NCI-H1436 (cell line): Measurements from ENCODE around the gene AHSA1.
"Not testable (repeated sequence)": the region's sequence is repeated elsewhere in the genome, so short reads cannot be mapped to it uniquely, and the experiment has no call there.

Experiments
- DNase-seq: peaks from one replicate; lab custom pipeline; 2025; lab: John Stamatoyannopoulos, UW

AHSA1 gene

DNA sequence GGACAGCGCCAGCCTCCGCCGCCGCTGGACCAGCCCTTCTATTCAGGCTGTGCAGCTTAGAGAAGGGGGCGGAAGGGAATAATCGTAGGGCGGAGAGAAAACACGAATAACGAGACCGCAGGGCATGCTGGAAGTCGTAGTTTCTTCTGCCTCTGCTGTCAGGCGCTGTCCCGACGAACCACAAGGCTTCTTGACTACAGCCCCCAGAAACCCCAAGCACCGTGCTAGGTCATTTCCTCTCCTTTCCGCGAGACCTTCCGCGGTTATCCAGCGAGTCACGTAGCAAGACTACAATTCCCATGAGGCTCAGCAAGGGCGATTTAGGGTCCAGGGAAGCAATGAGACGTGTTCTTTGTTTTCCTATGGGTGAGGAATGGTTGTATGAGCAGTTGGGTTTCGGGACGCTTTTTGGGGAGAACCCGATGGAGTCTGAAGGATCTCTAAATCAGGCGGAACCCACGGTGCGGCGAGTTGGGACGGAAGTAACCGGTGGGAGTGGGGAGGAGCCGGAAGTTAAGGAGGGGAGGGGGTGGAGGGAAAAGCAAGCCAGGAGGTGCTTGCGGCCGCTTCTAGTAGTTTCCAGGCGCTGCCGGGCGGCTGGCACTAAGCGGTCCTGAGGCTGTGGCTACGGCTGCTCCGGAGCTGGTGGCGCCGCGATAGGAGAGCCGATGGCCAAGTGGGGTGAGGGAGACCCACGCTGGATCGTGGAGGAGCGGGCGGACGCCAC lies at the start of gene AHSA1, which contains the start of gene VIPAS39:
AHSA1 (plus strand) TSS at position 572 of the 727 bp plus-strand sequence; CDS start at position 669, 97 bp downstream.
VIPAS39 (minus strand) TSS at position 80 of the 727 bp plus-strand sequence. CDS start 3,499 bp downstream, outside the sequence.
- DNase-seq: peak; percentile 97

DNA sequence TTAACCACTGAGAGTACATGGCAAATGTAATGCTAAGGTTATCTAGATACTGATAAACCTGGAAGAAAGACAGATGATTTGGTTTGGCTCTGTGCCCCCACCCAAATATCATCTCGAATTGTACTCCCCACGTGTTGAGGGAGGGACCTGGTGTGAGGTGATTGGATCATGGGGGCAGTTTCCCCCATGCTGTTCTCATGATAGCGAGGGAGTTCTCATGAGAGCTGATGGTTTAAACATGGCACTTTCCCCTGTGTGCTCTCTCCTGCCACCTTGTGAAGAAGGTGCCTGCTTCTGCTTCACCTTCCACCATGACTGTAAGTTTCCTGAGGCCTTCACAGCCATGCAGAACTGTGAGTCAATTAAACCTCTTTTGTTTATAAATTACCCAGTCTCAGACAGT lies 48.8 kb upstream of the AHSA1 start:
- DNase-seq: peak; percentile 3

DNA sequence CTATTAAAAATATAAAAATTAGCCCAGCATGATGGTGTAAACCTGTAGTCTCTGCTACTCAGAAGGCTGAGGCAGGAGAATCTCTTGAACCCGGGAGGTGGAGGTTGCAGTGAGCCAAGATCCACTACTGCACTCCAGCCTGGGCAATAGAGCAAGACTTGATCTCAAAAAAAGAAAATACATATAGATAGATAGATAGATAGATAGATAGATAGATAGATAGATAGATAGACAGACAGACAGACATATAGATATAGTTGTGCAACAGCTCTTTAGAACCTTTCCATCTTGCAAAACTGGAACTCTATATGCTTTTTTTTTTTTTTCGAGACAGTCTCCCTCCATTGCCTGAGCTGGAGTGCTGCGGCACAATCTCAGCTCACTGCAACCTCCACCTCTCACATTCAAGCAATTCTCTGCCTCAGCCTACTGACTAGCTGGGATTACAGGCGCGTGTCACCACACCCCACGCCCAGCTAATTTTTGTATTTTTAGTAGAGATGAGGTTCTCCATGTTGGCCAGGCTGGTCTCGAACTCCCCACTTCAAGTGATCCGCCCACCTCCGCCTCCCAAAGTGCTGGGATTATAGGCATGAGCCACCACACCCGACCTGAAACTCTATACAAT lies 42.4 kb upstream of the AHSA1 start:
- not testable (repeated sequence) for DNase-seq

DNA sequence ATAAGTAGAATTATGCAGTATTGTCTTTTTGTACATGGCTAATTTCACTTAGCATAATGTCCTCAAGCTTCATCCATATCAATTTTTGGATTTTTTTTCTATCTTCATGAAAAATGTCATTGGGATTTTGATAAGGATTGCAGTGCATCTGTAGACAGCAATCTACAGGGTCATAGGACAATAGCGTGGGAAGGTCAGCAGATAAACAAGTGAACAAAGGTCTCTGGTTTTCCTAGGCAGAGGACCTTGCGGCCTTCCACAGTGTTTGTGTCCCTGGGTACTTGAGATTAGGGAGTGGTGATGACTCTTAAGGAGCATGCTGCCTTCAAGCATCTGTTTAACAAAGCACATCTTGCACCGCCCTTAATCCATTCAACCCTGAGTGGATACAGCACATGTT lies 41.8 kb upstream of the AHSA1 start:
- not testable (repeated sequence) for DNase-seq

DNA sequence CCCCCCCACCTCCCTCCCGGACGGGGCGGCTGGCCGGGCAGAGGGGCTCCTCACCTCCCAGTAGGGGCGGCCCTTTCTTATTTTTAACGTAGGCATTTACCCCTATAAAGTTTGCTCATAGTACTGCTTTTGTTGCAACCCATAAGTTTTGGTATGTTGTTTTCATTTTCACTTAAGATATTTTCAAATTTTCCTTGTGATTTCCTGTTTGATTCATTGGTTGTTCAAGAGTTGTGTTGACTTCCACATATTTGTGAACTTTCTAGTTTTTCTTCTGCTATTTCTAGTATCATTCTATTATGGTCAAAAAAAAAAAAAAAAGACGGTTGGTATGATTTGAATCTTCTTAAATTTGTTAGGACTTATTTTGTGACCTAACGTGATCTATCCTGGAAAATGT lies 41.1 kb upstream of the AHSA1 start:
- DNase-seq: no peak

DNA sequence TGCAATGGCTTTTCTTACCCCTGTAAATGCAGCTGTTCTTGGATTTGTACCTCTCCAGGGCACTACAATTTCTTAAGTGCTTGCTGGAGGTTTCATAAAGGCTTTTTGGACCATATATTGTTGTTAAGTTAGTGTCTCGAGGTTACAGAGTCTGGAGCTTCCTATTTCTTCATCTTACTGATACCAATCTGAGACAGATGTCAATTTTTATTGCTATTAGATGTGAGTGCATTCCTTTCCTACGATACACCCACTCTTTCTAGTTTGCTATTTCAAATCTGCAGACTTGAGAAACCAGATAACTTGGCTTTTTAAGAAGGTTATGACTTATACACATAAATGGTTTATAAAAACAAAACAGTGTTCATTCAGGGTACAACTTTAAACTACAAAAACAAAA lies 36.7 kb upstream of the AHSA1 start:
- DNase-seq: no peak

DNA sequence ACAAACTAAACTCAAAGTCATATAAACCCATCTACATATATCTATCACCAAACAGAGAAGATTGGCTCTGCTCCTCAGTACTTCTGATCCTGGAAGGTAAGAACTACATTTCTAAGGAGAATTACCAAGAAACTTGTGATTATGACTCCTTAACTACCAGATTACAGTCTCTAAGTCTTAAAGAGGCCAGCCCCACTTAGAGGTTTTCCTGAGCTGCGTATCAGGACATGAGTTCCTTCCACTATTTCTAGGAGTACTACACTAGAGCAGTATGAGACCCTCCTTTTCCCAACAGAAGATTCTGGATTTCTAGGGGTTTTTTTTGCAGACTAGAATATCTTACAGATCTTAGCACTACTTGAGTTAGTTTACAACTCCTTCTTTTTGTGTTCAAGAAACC lies 34.5 kb upstream of the AHSA1 start, which contains the start of gene NOXRED1:
NOXRED1 (minus strand) TSS at position 101 of the 400 bp plus-strand sequence. CDS start 634 bp downstream, outside the sequence.
- DNase-seq: no peak

DNA sequence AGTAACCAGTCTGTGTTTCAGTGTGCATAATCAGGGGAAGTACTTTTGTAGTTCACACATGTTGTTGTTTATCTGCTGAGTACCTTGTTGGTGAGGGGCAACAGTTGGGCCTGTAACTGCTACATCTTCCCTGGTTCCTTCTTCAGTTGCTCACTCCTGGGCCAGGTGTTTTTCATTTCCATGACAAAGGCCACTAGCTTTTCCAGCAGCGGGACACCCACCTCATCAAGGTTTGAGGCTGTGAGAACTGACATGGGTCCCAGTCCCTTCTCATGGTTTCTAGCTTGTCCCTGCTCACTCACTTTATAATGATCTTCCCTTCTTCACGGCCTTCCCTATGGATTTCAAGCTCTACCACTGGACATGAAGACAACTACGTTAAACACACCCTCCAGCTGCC lies 33.0 kb upstream of the AHSA1 start:
- no peak for DNase-seq

DNA sequence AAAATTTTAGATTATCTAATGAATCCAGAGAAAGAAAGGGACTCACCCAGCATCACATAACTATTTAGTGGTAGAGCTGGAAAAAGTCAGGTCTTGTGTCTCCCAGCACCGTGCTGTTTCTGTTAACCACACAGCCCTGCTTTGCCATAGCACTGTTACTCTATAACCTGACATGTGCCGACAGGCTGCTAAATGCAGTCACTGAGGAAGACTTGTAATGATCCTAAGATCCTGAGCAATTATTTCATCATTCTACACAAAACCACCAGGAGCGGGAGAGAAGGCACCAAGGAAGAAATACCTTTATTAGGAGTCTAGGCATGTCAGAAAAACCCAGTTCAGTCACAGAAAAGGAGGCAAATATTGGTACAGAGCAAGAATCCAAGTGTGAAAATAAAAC lies 31.5 kb upstream of the AHSA1 start:
- DNase-seq: no peak

DNA sequence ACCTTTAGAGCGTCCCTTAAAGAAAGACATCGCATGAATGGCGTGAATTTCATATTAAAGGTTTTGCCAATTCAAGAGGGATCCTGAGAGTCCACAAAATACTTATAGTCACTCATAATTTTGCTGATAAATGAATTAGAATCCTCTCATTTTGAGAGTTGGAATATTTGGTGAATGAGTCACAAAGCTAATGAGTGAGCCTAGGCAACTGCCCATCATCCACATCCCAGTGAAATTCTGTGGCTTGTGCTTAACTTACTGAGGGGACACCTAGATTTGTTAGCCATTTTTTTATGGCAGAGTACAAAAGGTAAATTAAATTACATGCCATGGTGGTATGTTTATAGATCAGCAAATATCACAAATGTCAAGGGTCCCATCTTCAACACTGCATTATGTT lies 21.9 kb upstream of the AHSA1 start:
- no peak for DNase-seq

DNA sequence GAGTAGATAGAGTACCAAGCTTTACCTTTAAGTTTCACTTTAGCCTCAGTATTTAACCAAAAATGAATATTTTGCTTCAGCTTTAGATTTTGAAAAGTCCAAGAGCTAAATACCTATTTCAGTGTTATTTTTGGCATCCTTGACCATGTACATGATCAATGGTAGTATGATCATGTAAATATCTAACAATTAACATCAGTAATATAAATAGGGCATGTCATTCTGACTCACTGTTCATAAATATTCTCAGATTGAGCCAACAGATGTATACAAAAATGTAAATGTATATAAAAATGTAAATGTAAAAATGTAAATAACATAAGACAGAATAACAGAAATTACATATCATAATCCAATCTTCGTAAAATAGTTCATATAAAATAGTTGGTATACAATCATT lies 19.3 kb upstream of the AHSA1 start:
- DNase-seq: no peak

DNA sequence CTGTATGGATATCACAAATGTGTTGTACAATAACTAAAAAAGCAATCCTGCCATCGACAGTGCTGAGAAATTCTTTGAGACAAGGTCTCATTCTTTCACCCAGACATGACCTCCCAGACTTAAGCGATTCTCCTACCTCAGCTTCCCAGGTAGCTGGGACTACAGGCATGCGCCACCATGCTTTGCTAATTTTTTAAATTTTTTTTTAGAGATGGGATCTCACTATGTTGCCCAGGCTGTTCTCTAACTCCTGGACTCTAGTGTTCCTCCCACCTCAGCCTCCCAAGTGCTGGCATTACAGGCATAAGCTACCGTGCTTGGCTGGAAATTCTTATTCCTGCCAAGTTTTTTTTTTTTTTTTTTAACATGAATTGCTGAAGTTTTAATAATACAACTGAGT lies 18.0 kb upstream of the AHSA1 start:
- DNase-seq: no peak

DNA sequence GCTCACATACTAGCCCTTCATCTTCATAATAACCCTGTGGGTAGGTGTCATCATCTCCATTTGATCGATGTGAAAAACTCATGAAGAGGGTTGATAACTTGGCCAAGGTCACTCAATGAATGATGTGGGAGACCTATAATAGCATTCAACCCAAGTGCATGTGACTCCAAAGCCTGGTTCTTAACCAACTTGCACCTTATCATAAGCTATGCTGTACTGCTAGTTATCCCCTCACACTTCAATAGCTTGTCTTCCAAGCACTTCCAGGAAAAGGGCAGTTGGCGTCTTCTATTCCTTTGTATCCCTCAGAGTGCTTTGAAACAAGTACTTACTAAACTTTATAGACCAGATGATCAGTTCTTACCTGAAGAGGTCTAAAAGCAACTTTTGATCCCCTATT lies 15.7 kb upstream of the AHSA1 start:
- no peak for DNase-seq

DNA sequence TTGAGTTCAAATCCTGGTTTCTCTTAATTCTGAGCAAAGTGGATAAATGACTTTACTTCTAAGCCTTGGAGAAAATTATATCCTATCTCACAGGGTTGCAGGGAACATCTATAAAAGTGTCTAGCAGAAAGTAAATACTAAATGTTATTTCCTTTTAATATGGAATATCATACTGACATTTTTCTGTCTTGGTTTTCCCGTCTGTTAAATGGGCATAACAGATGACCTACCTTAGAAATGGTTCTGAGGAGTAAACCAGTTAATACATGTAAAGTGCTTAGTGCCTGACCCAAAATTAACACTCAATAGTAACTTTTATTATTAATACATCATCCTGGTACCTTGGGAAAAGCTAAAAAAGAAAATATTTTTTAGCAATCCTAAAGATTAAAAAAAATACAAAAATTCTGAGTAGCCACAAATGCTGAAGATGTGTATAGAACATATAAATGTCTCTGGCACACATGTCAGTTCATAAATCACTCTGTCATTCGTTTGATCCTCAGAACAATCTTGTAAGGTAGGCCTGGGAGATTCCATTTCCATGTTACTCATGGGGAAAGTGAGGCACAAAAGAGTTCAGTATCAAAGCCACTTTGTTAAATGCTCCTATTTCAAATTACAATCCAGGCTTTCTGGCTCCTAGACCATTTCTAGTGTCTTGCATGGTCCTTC lies 1.8 kb upstream of the AHSA1 start:
- DNase-seq: no peak

DNA sequence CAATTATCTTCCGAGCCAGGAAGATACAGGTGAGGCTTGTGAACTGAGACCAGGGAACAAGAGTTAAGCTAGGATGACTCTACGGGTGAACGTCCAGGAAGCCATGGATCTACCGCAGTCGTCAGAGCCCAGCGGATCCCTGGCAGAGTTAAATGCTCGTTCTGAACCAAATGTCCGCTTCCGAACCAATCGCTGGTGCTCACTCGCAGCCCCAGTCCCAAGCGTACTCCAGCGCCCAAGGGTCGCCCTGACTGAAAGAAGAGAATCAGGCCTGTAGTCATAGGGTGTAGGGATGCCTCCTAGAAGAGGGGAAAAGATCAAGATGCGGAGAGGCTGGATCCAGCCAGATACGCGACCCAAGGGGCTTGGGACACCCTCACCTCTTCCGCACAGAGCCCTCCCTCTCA lies 775 bp upstream of the AHSA1 start:
- DNase-seq: no peak

DNA sequence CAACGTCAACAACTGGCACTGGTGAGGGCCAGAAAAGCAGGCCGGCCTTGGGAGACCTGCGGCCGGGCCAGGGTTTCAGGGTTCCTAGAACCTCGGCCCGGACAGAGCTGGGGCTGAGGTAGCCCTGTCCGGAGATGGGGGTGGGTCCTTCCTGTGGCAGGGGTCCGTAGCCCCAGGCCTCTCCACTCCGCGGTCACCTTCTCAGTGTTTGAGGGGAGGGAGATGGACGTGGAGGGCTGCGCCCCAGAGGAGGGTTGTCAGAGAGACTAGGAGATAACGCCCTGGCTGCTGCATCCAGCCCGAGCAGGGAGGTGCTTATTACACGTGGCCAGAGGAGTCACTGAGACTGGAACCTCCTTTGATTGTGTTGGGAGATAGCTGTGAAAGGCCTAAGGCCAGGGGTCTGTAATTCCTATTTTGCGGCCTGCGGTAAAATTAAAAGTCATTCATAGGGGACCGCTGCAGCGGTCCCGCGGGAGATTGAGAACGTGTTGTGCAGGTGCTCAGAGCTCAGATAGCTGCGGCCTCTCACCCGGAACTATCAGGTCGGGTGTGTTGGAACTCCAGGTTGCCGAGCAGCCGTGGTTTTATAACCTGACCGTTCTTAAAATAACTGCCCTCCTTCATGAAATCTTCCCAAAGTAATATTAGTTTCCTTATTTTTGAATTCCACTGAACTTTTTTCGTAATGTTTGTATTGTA lies 507 bp downstream of the AHSA1 start:
- peak; percentile 20 for DNase-seq

DNA sequence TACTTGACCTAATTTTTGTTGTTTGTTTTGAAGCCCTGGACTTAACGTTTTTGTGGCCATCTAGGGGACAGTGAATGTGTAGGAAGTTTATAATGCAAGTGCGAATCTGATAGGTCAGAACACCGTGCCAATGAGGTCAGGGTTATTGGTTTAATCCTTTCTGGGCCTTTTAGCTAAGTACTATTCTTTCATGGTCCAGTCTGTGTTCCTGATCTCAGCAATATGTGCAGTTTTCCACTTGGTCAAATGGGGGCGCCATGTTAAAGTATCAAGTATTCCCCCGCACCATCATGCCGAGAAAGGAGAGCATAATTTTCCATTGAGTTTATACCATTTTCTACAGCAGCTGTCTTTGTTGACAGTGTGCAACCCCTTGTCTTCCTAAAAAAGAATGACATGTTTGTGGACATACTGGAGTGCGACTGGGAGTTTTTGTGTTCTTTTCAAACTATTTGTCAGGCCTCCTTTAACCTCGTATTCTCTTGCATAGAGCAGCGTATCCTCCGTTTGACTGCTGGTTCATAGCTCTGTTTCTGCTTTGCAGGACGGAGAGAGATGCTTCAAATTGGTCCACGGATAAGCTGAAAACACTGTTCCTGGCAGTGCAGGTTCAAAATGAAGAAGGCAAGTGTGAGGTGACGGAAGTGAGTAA lies 1.3 kb downstream of the AHSA1 start:
- peak; percentile 42 for DNase-seq

DNA sequence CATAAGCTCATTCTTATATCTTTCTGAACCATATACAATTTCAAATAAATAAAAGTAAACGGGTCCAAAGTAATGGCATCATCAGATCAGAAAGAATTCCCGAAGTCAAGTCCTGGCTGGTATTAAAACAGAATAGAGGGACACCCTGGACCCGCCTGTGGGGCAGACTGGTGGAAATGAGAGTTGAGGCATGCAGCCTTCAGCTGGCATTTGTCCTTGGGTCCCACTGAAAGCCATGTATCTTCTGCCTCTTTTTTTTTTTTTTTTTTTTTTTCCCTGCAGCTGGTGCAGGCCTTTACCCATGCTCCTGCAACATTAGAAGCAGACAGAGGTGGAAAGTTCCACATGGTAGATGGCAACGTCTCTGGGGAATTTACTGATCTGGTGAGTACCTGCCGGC lies 9.9 kb downstream of the AHSA1 start:
- no peak for DNase-seq

DNA sequence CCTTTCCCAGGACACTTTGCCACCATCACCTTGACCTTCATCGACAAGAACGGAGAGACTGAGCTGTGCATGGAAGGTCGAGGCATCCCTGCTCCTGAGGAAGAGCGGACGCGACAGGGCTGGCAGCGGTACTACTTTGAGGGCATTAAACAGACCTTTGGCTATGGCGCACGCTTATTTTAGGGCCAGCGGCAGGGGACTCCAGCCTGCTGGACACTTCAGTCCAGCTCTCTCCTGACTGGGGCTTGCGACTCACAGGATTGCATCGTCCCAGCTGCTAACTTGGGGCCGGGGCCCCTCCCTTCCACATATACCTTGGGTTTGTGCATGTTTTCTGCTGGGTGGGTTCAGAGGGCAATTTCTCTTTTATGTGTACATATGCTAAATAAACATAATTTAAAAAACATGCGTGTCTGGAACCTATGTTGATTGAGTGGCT lies 11.2 kb downstream of the AHSA1 start:
- no peak for DNase-seq

DNA sequence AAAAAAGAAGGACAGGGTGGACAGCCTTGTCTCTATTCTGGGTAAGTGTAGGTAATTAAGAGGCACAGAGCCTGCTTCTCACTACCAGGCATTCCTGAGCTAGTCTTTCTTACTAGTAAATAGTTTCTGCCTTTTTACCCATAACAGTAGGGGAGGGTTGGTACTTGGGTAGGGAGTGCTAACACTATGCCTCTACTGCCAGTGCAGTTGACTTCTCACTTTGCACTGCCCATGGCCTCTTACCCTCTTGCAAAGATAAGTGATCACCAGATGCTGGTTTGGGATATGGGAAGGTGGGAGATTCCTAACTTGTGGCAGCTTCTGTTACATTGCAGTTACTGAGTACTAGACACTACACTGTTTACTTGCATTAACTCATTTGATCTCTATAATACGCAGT lies 11.6 kb downstream of the AHSA1 start:
- no peak for DNase-seq

DNA sequence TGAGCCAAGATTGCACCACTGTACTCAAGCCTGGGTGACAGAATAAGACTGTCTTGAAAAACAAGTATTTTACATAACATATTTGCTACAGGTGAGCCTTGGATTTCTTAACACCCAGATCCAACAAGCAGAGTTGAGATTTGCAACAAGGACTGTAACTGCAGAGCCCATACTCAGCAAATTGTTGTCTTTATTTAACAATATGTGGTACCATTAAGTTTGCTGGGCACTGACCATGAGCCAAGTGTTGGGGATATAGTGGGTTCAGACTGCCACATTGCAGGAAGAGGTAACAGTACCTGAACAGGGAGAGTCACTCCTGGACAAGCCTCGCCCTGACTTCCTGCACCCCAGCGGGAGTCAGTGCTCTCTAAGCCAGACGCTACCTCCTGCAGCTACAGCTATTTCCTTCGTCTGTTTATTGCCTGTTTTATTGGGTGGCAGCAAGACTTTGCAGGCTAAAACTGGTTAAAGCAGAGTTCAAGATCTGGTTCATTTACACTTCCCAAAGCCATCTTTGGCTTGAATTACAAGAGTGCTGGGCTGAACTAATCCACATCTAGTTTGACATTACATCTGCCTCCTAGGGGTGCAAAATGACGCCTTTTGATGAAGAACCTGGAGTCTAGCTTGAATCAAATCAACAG lies 12.5 kb downstream of the AHSA1 start:
- no peak for DNase-seq
